ENCODE measurements around the gene FAM210B.
"Not testable (repeated sequence)": the region's sequence is repeated elsewhere in the genome, so short reads cannot be mapped to it uniquely, and the experiment has no call there.

Gene FAM210B

DNA sequence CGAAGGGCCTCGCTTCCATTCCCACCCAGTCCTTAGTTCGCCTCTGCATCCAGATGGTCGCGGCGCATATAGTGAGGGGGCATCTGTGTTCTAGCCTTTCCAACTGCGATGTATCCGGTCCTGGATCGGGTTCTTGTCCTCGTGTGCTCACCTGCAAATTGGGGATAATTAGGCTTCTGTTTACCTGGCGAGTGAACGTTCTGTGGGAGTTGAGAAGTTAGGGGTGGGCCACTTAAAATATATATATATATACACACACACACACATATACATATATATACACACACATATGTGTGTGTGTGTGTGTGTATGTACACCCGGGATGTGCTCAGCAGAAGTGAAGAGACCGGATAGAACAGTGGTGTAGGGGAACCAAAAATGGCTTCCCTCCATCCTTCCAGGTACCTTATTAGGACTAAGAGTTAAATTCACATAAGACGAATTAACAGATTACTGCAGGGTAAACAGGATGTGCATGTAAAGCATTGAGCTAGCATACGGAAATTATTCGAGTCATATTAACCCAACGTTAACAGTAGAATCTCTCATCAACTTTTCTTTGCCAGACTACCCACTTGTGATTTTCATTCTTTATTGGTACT lies 34.2 kb downstream of the FAM210B start:
- no peak for DNase-seq (ENCODE audit: low read depth)

GRCh38 chr20:56393653-56394052 lies 34.9 kb downstream of the FAM210B start:
- no peak for DNase-seq (ENCODE audit: low read depth)

DNA sequence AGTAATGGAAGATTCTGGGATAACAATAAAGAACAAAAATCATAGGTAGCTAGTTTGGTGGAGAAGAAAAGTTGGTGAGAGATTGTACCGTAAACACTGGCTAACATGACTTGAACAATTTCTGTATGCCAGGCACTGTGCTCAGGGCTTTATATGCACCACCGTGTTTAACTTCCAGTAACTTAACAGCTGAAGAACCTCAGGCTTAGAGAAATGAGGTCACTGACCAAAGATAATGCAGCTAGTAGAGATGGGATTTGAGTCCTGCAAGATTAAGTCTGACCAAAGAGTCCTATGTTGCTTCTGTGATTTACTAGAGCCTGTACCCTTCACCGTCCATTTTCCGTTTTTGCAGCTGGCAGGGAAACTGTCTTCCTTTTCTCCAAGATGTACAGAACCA lies 36.4 kb downstream of the FAM210B start:
- no peak for DNase-seq (ENCODE audit: low read depth)

DNA sequence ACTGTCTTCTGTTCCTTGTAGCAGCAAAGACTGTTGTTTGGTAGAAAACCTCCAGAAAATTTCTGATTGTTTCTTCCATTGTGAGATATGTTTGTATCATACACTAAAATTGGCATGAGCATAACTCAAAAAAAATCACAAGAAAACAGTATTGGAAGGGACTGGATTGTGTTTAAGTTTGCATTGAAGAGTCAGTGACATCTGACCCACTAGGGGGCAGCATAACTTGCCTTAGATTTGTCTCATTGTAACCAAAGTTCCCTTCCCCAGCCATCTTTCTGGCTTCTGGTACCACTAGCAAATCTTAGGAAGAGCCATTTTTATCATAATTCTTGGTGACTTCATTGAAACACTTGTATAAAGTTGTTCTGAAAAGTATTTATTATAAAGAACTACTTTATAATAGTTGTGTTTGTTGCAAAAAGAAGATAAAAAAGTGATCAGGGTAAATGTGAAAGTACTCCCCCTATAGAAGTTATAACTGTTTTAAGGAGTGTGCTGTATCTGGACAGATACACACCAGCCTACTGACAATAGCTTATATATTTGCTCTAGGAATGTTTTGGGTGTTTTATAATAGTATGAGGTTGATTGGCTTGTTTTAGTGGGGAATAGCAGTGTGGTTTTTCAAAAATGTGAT lies 41.3 kb downstream of the FAM210B start:
- DNase-seq (ENCODE audit: low read depth), result peak; percentile 60

- DNase-seq (ENCODE audit: low read depth), result no peak
Observed at GRCh38 chr20:56403465-56403864, 44.7 kb downstream of the FAM210B start.

- DNase-seq (ENCODE audit: low read depth), result not testable (repeated sequence)
Observed at GRCh38 chr20:56405356-56405755, 46.6 kb downstream of the FAM210B start.

GRCh38 chr20:56406910-56407309 lies 48.1 kb downstream of the FAM210B start:
- DNase-seq (ENCODE audit: low read depth), result no peak

GRCh38 chr20:56409521-56409920 lies 50.7 kb downstream of the FAM210B start:
- DNase-seq (ENCODE audit: low read depth), result no peak

DNA sequence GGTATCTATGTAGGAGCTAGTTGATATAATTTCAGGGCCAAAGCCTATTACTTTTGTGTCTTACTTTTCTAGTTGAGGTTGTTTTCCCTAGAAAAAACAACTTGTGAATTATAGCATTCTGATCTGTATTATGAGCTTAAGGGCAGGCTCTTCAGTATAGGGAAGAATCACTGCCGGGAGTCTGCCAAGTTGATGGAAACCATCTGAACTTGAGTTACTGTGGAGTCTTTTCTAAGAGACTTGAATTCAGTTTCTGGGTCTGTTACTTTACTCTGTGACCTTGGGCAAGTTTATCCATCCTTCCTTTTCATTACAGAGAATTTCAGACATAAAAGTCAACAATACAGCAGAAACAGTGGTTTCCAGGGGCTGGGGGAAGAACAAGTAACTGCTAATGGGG lies 51.2 kb downstream of the FAM210B start:
- no peak for DNase-seq (ENCODE audit: low read depth)

DNA sequence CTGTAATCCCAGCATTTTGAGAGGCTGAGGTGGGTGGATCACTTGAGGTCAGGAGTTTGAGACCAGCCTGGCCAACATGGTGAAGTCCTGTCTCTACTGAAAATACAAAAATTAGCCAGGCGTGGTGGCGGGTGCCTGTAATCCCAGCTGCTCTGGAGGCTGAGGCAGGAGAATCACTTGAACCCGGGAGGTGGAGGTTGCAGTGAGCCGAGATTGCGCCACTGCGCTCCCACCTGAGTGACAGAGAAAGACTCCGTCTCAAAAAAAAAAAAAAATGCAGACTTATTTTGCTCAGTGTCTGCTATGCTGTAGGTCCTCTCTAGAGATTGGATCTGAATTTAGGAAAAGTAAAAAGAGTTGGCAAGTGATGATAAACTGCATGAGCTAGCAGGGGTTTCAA lies 52.5 kb downstream of the FAM210B start:
- not testable (repeated sequence) for DNase-seq (ENCODE audit: low read depth)

- DNase-seq (ENCODE audit: low read depth), result no peak
Observed at GRCh38 chr20:56411759-56412472, 53.1 kb downstream of the FAM210B start, which contains the start of gene CASS4. TSS of gene CASS4 (plus strand) at chr20:56412260. CDS start at chr20:56412459, 199 bp downstream.

- no peak for DNase-seq (ENCODE audit: low read depth)
Observed at GRCh38 chr20:56412473-56412790, 53.7 kb downstream of the FAM210B start.

- no peak for DNase-seq (ENCODE audit: low read depth)
Observed at GRCh38 chr20:56412949-56413348, 54.2 kb downstream of the FAM210B start.

- no peak for DNase-seq (ENCODE audit: low read depth)
Observed at GRCh38 chr20:56414842-56415765, 56.3 kb downstream of the FAM210B start.

- no peak for DNase-seq (ENCODE audit: low read depth)
Observed at GRCh38 chr20:56417402-56417801, 58.6 kb downstream of the FAM210B start.

- DNase-seq (ENCODE audit: low read depth), result no peak
Observed at GRCh38 chr20:56417911-56418310, 59.1 kb downstream of the FAM210B start.
